Activated naive CD4-positive, alpha-beta T cell treated with anti-CD3 and anti-CD28 coated beads, Interleukin-2, amount 50 U/mL, for 24 hours (primary cell): ENCODE measurements around the gene TAC3.
"Not testable (repeated sequence)": the region's sequence is repeated elsewhere in the genome, so short reads cannot be mapped to it uniquely, and the experiment has no call there.

Experiments
- H3K27ac Mint-ChIP-seq: one replicate; pipeline ENCODE4 v1.8.0; 2021; ENCODE audit warnings: mild to moderate bottlenecking, mixed read lengths
- H3K27me3 Mint-ChIP-seq: one replicate; pipeline ENCODE4 v1.8.0; 2021; ENCODE audit warnings: mixed read lengths
- H3K36me3 Mint-ChIP-seq: one replicate; pipeline ENCODE4 v1.8.0; 2021; ENCODE audit warnings: mixed read lengths
- H3K4me1 Mint-ChIP-seq: one replicate; pipeline ENCODE4 v1.8.0; 2021; ENCODE audit warnings: mixed read lengths
- H3K4me3 Mint-ChIP-seq: one replicate; pipeline ENCODE4 v1.8.0; 2021; ENCODE audit warnings: mild to moderate bottlenecking, mixed read lengths
- H3K9me3 Mint-ChIP-seq: one replicate; pipeline ENCODE4 v1.8.0; 2021; ENCODE audit warnings: mixed read lengths

TAC3 gene

DNA sequence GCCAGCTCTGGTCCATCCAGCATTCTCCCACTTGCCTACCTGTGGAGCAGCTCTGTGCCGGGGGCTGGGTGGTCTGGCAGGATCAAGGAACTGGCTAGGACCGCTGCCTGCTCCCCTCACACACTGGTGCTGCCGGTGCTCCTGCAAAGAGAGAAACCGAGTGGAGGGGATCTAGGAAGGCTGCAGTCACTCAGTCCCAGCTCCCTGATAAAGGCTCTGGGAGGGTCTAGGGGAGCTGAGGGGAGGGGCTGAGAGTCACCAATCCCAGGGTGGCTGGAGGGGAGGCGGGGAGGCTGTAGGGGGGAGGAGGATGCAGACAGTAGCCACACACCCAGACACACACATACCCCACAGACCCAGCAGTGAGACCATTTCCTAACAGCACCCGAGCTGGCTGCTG lies at the start of gene TAC3:
Gene TAC3 (minus strand): TSS at position 182 of the 400 bp plus-strand sequence. CDS start 732 bp downstream, outside the sequence.
- Mint-ChIP-seq H3K36me3 (no peaks in the 10 kb centered on the region), H3K9me3 (no peaks in the 10 kb centered on the region), H3K4me1 (peaks cover 60% of the 10 kb centered on the region), H3K4me3 (no peak within 1 kb of the TSS), H3K27ac (peak within 1 kb of the TSS; percentile 73), H3K27me3 (no peaks in the 10 kb centered on the region)

DNA sequence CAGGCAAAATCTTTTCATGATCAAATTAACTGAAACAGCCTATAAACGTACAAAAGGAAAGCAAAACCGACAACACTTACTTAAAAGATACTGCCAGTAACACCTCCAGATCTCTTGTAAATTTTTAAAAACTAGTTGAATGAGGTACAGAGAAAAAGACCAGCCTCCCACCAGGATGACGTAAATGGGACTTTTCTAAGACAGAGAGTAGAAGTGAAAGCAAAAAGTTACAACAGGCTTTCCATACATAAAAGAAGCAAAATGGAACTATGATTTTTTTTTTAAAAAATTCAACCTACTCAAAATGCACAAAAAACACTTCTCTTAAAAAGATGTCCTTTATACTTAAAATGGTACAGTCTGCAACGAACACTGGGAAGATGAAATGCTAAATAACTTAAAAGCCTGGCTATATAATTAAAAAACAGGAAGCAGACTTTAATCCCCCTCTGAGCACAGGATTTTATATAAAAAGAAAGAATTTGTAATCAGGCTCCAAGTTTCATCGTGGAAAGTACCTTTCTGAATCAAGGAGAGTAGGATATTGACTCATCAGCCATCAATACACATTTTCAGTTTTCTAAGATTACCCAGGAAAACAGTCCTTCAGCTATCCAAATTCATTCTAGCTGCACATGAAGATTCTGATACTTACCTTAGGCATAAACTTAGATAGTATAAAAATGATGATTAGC lies 47.8 kb upstream of the TAC3 start:
- Mint-ChIP-seq H3K27ac (peak overlapping the region; percentile 100), H3K9me3 (peaks cover 4% of the 10 kb centered on the region), H3K36me3 (peaks cover 11% of the 10 kb centered on the region), H3K4me1 (peaks cover 63% of the 10 kb centered on the region), H3K27me3 (no peaks in the 10 kb centered on the region), H3K4me3 (peak overlapping the region; percentile 91)

DNA sequence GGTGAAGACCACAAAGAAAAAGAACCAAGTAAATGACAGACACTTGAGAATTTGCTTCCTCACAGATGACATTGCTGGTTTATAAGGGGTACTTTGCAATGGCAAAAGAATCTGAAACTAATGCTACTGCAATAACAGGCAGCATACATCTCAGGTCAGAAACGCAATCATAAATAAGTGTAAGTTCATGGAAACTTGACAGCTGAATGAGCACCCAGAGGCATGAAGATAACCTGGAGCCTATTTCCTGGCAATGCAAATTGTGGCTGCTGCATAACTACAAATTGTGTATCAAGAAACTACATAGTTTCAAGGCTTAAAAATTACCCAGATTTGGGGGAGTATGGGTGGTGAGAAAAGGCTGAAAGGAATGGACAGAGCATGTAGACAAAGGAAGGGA lies 42.1 kb upstream of the TAC3 start:
- Mint-ChIP-seq H3K9me3 (no peaks in the 10 kb centered on the region), H3K27me3 (no peaks in the 10 kb centered on the region), H3K4me1 (peaks cover 24% of the 10 kb centered on the region), H3K27ac (peak overlapping the region; percentile 79), H3K36me3 (peaks cover 14% of the 10 kb centered on the region), H3K4me3 (no peak overlapping the region)

DNA sequence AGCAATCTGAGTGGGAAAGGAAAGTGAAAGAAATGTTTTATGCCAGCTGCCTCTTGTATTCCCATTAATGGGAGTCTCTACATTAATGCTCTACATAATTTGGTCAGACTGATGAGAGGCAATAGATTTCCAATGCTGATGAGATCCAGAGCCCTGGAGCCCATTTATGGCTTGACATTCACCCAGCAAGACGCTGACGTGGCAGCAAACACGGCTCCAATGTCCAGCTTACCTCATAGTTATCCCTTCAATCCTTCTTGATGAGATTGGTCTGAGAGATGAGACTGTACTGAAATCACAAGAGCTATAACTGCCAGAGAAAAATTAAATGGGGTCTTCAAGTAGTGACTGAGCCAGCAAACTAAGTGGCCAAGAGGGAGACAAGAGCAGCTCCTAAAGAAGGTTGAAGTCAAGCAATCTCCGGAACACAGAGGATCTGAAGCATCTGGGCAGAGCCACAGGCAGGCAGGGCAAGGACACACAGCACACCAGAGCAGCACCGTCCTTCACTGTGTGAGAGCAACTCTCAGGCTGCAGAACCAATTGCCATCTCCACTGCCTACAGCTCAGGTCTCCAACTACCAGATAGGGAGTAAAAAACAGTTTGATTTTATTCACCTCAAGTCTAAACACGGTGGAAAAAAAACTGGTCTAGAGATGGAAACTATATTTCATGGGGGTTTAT lies 40.9 kb upstream of the TAC3 start:
- H3K9me3 Mint-ChIP-seq = no peaks in the 10 kb centered on the region
- peaks cover 10% of the 10 kb centered on the region for H3K36me3 Mint-ChIP-seq
- peaks cover 14% of the 10 kb centered on the region for H3K4me1 Mint-ChIP-seq

DNA sequence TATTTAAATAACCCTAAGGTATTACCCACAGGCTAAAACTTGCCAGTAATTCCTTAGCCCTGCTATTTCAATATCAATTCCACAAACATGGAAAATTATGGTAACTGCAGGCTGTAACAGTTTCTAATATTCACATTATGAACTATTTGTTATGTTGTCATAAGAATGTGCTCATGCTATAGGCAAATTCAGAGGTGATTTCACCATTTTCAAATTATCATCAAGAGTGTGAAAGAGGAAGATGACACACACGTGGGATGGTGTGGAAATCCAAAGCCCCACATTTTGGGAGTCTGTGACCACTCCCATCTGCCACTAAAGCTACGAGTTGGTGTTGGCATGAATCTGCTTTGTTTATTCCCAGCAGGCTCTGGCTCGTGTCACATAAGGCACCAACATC lies 39.5 kb upstream of the TAC3 start:
- Mint-ChIP-seq H3K36me3 (peaks cover 9% of the 10 kb centered on the region), H3K27me3 (no peaks in the 10 kb centered on the region), H3K4me3 (no peak overlapping the region), H3K27ac (peak overlapping the region; percentile 35), H3K9me3 (no peaks in the 10 kb centered on the region), H3K4me1 (peaks cover 12% of the 10 kb centered on the region)

More for the DNA sequence above, 40.9 kb upstream of the TAC3 start:
- Mint-ChIP-seq H3K27me3 (no peaks in the 10 kb centered on the region), H3K27ac (peak overlapping the region; percentile 60), H3K4me3 (no peak overlapping the region)

DNA sequence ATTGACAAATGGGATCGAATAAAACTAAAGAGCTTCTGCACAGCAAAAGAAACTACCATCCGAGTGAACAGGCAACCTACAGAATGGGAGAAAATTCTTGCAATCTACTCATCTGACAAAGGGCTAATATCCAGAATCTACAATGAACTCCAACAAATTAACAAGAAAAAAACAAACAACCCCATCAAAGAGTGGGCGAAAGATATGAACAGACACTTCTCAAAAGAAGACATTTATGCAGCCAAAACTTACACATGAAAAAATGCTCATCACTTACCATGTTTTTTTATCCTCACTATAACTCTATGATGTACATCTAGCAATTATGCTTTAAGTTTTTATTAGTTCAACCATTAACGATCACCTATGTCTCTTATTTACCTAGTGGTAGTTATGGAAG lies 37.6 kb upstream of the TAC3 start:
- H3K4me1 Mint-ChIP-seq, H3K27me3 Mint-ChIP-seq, H3K4me3 Mint-ChIP-seq, H3K27ac Mint-ChIP-seq, H3K36me3 Mint-ChIP-seq, H3K9me3 Mint-ChIP-seq: not testable (repeated sequence)

DNA sequence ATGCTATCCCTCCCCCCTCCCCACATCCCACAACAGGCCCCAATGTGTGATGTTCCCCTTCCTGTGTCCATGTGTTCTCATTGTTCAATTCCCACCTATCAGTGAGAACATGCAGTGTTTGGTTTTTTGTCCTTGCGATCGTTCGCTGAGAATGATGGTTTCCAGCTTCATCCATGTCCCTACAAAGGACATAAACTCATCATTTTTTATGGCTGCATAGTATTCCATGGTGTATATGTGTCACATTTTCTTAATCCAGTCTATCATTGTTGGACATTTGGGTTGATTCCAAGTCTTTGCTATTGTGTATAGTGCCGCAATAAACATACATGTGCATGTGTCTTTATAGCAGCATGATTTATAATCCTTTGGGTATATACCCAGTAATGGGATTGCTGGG lies 36.8 kb upstream of the TAC3 start:
- H3K4me1 Mint-ChIP-seq, H3K9me3 Mint-ChIP-seq, H3K4me3 Mint-ChIP-seq, H3K27me3 Mint-ChIP-seq, H3K36me3 Mint-ChIP-seq: not testable (repeated sequence)
- peak overlapping the region; percentile 41 for H3K27ac Mint-ChIP-seq

DNA sequence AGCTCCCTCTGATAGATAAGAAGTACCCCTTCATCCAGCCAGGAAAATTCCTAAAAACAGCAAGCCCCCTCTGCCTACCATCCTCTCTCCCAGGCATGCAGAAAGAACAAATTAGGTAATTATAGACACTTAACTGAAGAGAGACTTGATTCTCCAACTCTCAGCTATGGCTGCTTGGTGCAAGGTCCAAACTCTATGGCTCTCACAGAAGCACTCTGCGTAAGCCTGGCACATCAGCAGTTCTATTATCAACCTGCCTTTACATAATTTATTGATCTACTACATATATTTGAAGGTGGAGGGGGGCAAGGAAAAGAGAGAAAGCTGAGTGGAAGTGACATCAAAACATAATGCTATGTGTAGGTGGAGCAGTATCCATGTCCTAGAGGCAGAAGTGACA lies 34.7 kb upstream of the TAC3 start:
- Mint-ChIP-seq H3K4me3 (no peak overlapping the region), H3K4me1 (peaks cover 26% of the 10 kb centered on the region), H3K27me3 (no peaks in the 10 kb centered on the region), H3K9me3 (no peaks in the 10 kb centered on the region), H3K27ac (no peak overlapping the region), H3K36me3 (no peaks in the 10 kb centered on the region)

DNA sequence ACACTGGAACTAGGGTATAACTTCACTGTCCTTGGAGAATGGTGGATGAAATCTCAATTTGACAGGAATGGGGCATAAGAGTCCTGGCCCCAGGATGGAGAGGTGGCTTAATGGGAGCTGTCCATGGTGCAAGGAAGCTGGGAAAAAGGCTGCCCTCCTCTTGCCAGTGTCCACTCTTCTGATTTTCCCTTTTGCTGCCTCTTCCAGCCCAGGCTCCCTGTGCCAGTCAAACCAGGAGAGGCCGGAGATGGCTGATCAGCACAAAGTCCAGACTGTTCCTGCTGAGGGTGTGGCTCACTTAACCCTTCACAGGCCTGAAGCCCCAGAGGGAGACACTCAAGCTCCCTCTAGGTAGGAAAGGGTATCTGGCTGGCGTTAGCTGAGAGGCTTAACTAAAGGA lies 33.6 kb upstream of the TAC3 start, which contains the start of gene MYO1A:
Gene MYO1A (minus strand): TSS at position 240 of the 400 bp plus-strand sequence. CDS start 1,806 bp downstream, outside the sequence.
- peaks cover 28% of the 10 kb centered on the region for H3K4me1 Mint-ChIP-seq
- no peaks in the 10 kb centered on the region for H3K9me3 Mint-ChIP-seq
- no peaks in the 10 kb centered on the region for H3K27me3 Mint-ChIP-seq
- no peaks in the 10 kb centered on the region for H3K36me3 Mint-ChIP-seq
- H3K4me3 Mint-ChIP-seq = no peak within 1 kb of the TSS
- no peak within 1 kb of the TSS for H3K27ac Mint-ChIP-seq

DNA sequence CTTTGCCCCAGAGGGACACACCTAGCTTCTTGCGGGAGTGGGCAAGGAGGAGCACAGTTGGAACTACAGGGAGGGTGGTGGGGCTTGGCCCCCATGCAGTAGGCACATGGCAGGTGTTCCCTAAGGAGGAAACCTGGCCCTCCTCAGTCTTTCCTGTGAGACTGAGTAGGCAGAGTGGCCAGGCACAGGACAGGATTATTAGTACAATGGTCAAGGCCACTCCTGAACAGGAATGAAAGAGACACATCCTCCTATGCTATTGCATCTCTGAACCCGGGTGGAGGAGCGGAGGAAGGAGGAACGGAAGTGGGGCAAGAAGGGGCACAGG lies 32.8 kb upstream of the TAC3 start:
- no peaks in the 10 kb centered on the region for H3K36me3 Mint-ChIP-seq
- H3K27me3 Mint-ChIP-seq = no peaks in the 10 kb centered on the region
- H3K4me3 Mint-ChIP-seq = no peak overlapping the region
- no peak overlapping the region for H3K27ac Mint-ChIP-seq
- H3K4me1 Mint-ChIP-seq = peaks cover 28% of the 10 kb centered on the region
- no peaks in the 10 kb centered on the region for H3K9me3 Mint-ChIP-seq

DNA sequence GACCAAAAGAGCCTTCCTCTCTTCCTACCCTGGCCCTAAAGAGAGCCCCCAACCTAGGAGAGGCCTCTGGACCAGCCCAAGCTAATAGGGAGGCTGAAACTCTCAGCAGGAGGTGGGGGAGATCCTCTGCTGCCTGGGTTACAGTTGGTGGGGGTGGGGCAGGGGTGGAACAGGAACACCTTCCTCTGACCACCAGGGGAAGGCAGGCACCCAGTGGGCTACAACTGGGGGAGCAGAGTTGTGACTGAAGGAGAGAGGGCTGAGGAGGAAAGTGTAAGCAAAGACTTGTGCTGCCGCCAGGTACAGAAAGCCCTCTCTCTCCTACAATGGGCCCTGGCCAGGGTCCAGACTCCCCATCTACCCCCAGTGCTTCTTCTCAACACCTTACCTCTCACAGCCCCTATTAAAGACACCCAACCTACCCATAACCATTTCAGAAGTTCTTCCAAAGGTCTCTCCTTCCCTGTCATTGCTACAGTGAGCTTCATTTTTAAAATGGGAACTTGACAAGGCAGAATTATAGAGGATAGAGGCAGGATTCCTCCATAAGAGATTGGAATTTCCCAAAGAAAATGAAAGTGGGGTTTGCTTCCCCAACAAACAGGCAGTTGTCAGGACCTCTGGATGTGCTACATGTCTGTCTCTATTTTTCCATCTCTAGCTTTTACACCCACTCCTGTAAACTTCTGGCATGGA lies 32.2 kb upstream of the TAC3 start:
- no peaks in the 10 kb centered on the region for H3K27me3 Mint-ChIP-seq
- no peak overlapping the region for H3K27ac Mint-ChIP-seq
- no peak overlapping the region for H3K4me3 Mint-ChIP-seq
- peaks cover 28% of the 10 kb centered on the region for H3K4me1 Mint-ChIP-seq
- no peaks in the 10 kb centered on the region for H3K36me3 Mint-ChIP-seq
- no peaks in the 10 kb centered on the region for H3K9me3 Mint-ChIP-seq

DNA sequence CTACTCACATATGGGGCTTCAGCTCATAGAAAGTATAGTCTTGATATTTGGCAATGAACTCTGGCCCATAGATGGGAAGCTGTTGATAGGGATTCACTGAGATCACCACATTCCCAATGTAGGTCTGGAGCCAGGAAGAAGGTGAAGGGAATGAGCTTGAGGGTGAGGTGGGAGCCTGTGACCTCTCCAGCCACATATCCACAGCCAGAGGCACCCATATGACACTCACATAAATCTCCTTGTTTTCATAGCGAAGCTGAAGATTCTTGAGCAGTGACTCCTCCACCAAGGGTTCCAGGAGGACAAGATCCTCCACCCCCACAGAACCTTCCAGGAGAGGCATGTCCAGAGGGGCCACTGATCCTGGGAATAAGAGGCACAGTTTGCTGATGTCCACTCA lies 31.7 kb upstream of the TAC3 start:
- Mint-ChIP-seq H3K4me3 (no peak overlapping the region), H3K9me3 (no peaks in the 10 kb centered on the region), H3K4me1 (peaks cover 28% of the 10 kb centered on the region), H3K27ac (no peak overlapping the region), H3K36me3 (no peaks in the 10 kb centered on the region), H3K27me3 (no peaks in the 10 kb centered on the region)

DNA sequence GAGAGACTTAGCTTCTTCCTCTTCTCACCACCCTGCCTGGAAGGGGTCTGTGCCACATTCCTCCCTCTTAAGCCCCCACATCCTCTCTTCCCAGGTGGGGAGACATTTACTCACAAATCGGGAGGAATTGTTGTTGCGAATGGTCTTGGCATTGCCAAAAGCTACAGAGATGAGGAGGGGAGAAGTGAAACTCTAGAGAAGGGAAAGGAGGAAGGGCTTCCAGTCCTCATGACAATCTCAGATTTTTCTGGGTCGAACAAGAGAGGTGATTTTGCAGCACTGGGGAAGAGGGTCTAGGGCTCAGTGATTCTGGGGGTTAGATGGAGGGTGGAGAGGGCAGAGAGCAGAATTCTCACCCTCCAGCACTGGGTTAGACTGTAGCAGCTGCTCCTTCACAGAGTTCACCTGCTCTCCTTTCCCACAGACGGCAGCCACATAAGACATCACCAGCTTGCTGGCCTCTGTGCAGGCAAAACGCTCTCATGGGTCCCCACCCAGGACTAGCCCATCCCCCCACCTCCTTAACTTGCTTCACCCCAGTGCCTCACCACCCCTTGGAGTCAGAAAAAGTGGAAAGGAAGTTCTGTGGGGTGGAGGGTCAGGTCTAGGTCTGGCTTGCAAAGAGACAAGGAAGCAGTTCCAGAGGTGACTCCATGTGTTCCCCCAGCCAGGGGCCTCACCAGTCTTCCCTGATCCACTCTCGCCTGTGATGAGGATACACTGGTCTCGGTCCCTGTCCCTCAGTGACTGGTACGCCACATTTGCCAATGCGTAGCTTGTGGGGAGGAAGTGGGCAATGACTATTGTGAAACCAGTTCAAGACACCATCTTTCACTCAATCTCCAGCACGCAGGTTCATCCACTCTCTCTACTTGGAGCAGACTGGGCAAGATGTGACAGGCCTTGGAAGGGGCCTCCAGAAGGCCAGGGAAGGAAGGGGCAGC lies 30.9 kb upstream of the TAC3 start:
- Mint-ChIP-seq H3K27ac (peak overlapping the region; percentile 36), H3K27me3 (no peaks in the 10 kb centered on the region), H3K36me3 (no peaks in the 10 kb centered on the region), H3K4me3 (no peak overlapping the region), H3K4me1 (peaks cover 28% of the 10 kb centered on the region), H3K9me3 (no peaks in the 10 kb centered on the region)

DNA sequence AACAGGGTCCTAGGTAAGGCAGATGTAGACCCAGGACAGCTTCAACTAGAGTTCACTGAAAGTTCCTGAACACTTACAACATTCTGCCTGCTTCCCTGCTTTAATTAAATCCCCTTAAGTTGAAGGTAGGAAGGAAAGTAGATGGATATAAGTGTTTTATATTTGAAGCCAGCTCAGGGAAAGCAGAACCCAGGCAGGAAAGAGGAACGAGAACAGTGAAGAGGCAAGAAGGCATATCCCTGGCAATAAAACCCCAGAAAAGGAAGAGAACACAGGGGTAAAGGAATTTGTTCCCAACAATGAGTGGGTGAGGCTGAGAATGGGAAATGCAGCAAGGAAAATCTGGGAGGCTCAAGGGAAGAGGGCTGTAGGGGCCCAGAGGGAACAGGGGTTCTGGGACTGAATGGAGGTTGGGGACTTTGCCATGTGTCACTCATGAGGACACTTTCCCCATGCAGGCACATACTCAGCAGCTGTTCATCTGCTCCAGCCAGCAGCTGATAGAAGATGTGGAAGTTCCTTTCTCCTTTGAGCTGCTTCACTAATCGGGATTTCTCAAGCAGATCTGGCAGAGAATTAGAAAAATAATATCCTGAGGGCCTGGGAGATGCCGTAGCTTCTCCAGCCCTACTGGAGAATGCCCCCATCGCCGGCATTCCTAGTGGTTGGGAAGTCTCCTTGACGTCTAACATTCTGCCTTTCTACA lies 29.9 kb upstream of the TAC3 start:
- Mint-ChIP-seq H3K27ac (no peak overlapping the region), H3K4me1 (peaks cover 28% of the 10 kb centered on the region), H3K27me3 (no peaks in the 10 kb centered on the region), H3K36me3 (no peaks in the 10 kb centered on the region), H3K9me3 (no peaks in the 10 kb centered on the region), H3K4me3 (no peak overlapping the region)

DNA sequence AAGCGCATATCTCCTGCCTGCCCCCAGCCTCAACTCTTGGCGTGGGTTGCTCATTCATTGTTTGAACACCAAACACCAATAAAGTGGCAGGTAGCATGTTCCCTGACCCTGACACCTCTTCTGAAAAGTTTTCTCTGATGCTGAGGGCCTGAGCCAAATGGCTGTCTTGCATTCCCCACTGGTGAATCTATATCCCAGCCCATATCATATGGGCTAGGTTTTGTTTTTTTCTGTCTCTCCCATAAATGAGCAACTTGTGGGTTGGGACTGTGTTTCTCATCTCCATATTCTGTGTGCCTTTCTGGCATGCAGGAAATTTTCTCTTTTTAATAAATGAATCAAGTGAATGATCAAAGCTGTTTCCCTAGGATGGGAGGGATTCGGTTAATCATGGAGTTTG lies 28.6 kb upstream of the TAC3 start:
- Mint-ChIP-seq H3K27ac (no peak overlapping the region), H3K27me3 (no peaks in the 10 kb centered on the region), H3K9me3 (no peaks in the 10 kb centered on the region), H3K4me1 (peaks cover 28% of the 10 kb centered on the region), H3K36me3 (no peaks in the 10 kb centered on the region), H3K4me3 (no peak overlapping the region)
